Measurements from ENCODE around the gene CXCL9.

CXCL9 gene

GRCh38 chr4:75953509-75953908 is 53.8 kb downstream of the CXCL9 start:
- no peak for DNase-seq
